Right atrium auricular region (tissue), 2 donors: ENCODE data around the gene C18orf32. TPM values are rescaled to one million over a fixed set of nuclear protein-coding genes. Genes with fewer than 3 reads are reported as not detected.
"Not testable (repeated sequence)": the region's sequence is repeated elsewhere in the genome, so short reads cannot be mapped to it uniquely, and the experiment has no call there.

Source experiments
- DNase-seq: peaks from one replicate; pipeline ENCODE4 v3.0.0-alpha.2; 2019; ENCODE audit warnings: low spot score
- H3K27ac ChIP-seq, 2 donors: fragments of 200-600 bp; sonication (generic); 1 replicate in 1 of 2; 2 replicates in 1 of 2; pipeline ENCODE4 v1.5.1; 2016 to 2019
- H3K27me3 ChIP-seq, 2 donors: fragments of 200-600 bp; sonication (generic); one replicate each; pipeline versions ENCODE4 v1.5.1 to v1.6.0; 2017 to 2019
- H3K36me3 ChIP-seq: fragments of 200-600 bp; sonication (generic); one replicate; pipeline ENCODE4 v1.5.1; 2016
- H3K4me1 ChIP-seq, 2 donors: fragments of 200-600 bp; sonication (generic); one replicate each; pipeline versions ENCODE4 v1.5.1 to v1.6.0; 2017 to 2019
- H3K4me3 ChIP-seq, 2 donors: fragments of 200-600 bp; sonication (generic); 1 replicate in 1 of 2; 2 replicates in 1 of 2; pipeline ENCODE4 v1.5.1; 2017 to 2019; ENCODE audit warnings: mild to moderate bottlenecking in 1 of 2, moderate library complexity in 1 of 2
- H3K9me3 ChIP-seq, 2 donors: fragments of 200-600 bp; sonication (generic); one replicate each; pipeline ENCODE4 v1.5.1; 2019
- total RNA-seq, 2 donors: library from RNA; depleted of rRNA; stranded (reverse); fragments of >200 nt; gene quantifications; one replicate each; pipeline ENCODE4 v1.1.0, GENCODE V29; 2016
- TF ChIP-seq, protein P1 (sequence below), 2 donors: fragments of 200-600 bp; sonication (generic); IDR thresholded peaks; one replicate each; pipeline ENCODE4 v1.5.1; 2019; ENCODE audit warnings: antibody characterized with exemption in 2 of 2

The C18orf32 gene
- total RNA-seq, 2 donors from 2014 or later = 36.0 to 59.9 TPM

DNA sequence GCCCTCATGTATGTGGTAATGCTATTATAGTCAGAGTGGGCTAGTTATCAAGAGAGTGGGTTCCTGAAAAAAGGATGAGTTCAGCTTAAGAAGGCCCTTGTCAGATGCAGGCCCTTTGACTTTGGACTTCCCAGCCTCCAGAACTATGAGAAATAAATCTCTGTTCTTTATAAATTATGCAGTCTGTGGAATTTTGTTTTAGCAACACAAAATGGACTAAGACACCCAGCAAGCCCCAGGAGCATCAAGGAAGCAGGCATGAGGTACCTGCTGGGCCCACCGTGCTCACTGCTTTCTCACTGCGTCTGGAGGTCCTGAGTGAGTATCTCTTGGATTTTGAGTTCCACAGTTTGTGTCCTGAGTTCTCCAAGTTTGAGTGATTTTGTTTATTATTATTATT lies 38.9 kb upstream of the C18orf32 start:
- TF ChIP-seq, protein P1, sequence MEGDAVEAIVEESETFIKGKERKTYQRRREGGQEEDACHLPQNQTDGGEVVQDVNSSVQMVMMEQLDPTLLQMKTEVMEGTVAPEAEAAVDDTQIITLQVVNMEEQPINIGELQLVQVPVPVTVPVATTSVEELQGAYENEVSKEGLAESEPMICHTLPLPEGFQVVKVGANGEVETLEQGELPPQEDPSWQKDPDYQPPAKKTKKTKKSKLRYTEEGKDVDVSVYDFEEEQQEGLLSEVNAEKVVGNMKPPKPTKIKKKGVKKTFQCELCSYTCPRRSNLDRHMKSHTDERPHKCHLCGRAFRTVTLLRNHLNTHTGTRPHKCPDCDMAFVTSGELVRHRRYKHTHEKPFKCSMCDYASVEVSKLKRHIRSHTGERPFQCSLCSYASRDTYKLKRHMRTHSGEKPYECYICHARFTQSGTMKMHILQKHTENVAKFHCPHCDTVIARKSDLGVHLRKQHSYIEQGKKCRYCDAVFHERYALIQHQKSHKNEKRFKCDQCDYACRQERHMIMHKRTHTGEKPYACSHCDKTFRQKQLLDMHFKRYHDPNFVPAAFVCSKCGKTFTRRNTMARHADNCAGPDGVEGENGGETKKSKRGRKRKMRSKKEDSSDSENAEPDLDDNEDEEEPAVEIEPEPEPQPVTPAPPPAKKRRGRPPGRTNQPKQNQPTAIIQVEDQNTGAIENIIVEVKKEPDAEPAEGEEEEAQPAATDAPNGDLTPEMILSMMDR (IDR thresholded peaks at IDR 0.05) = no peak
- H3K4me3 ChIP-seq = no peak overlapping the region
- no peaks in the 10 kb centered on the region for H3K27me3 ChIP-seq
- H3K4me1 ChIP-seq = no peaks in the 10 kb centered on the region
- DNase-seq = peak; percentile 16
- H3K36me3 ChIP-seq = no peaks in the 10 kb centered on the region
- H3K9me3 ChIP-seq = no peaks in the 10 kb centered on the region
- no peak overlapping the region for H3K27ac ChIP-seq

DNA sequence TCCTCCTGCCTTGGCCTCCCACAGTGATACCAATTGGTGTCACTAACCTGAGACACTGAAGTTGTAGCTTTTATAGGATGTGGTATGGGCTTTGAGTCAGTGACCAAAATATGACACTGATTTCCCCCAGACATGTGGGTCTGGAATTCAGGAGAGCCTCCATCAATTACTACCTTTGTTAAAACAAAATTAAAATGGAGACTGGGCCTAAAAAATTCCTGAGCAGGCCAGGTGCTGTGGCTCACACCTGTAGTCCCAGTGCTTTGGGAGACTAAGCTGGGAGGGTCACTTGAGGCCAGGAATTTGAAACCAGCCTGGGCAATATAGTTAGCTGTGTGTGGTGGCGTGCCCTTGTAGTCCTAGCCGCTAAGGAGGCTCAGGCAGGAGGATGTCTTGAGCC lies 37.9 kb upstream of the C18orf32 start:
- H3K9me3 ChIP-seq = no peaks in the 10 kb centered on the region
- H3K4me1 ChIP-seq = no peaks in the 10 kb centered on the region
- H3K27me3 ChIP-seq = no peaks in the 10 kb centered on the region
- H3K36me3 ChIP-seq = no peaks in the 10 kb centered on the region
- H3K4me3 ChIP-seq = no peak overlapping the region
- no peak for DNase-seq
- TF ChIP-seq, protein P1 (IDR thresholded peaks at IDR 0.05) = no peak
- no peak overlapping the region for H3K27ac ChIP-seq

DNA sequence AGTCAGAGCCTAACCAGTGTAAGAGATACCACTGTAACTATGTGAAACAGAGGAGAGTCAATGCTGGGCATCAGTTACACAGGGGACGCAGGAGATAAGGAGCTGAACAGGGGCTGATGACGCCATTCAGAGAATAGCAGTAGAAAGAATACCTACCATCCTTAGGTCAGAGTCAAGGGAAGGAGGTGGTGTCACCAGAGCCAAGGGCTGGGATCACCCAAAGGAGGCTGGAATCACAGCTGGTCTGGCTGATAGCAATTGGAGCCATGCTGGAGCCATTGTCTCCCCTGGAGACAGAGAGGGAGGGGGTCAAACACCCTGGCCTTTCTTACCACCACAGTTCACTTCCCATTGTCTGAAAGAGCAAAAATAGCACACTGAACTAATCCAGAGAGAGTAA lies 37.3 kb upstream of the C18orf32 start:
- TF ChIP-seq, protein P1 (IDR thresholded peaks at IDR 0.05) = no peak
- DNase-seq = peak; percentile 11
- no peaks in the 10 kb centered on the region for H3K4me1 ChIP-seq
- H3K36me3 ChIP-seq = no peaks in the 10 kb centered on the region
- no peak overlapping the region for H3K4me3 ChIP-seq
- no peaks in the 10 kb centered on the region for H3K9me3 ChIP-seq
- H3K27ac ChIP-seq = no peak overlapping the region
- H3K27me3 ChIP-seq = no peaks in the 10 kb centered on the region

DNA sequence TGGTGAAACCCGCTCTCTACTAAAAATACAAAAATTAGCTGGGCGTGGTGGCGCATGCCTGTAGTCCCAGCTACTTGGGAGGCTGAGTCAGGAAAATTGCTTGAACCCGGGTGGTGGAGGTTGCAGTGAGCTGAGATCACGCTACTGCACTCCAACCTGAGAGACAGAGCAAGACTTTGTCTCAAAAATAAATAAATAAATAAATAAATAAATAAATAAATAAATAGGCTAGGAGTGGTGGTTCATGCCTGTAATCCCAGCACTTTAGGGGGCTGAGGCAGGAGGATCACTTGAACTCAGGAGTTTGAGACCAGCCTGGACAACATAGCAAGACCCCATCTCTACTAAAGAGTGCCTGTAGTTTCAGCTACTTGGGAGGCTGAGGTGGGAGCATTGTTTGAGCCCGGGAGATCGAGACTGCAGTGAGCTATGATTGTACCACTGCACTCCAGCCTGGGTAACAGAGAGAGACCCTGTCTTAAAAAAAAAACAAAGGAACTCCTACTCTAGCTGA lies 36.6 kb upstream of the C18orf32 start:
- H3K27me3 ChIP-seq, H3K4me3 ChIP-seq, H3K36me3 ChIP-seq, H3K27ac ChIP-seq, DNase-seq, H3K9me3 ChIP-seq, H3K4me1 ChIP-seq: not testable (repeated sequence)

DNA sequence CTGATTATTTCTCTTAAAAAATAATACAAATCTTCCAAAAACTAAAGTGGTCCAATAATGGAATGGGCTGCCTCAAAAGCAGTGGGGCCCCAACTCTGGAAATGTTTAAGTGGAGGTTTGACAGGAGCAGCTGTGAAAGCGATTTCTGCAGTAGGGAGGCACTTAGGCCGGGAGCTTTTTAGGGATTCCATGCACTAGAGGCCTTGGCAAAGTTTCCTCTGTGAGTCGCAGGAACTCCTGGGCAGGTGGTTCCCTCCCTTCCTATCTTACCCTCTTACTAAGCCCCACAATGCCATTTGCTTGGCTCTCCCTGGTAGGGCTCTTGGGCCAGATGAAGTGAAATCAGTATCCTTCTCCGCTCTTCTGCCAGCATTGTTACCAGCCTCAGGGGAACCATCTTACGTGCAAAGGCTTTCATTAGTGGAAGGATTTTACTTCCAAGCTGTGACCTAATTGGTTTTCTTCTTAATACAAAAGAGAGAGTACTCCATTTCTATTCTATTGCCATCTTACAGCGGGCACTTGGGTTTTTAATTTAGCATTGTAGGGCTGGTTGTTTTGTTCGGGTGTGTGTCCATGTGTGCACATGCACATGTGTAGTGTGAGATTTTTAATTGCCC lies 34.3 kb upstream of the C18orf32 start:
- Histone ChIP-seq H3K36me3 (no peaks in the 10 kb centered on the region), H3K9me3 (no peaks in the 10 kb centered on the region), H3K27me3 (no peaks in the 10 kb centered on the region), H3K27ac (no peak overlapping the region), H3K4me3 (no peak overlapping the region), H3K4me1 (no peaks in the 10 kb centered on the region)
- DNase-seq = peak; percentile 48
- TF ChIP-seq, protein P1 (IDR thresholded peaks at IDR 0.05) = no peak

DNA sequence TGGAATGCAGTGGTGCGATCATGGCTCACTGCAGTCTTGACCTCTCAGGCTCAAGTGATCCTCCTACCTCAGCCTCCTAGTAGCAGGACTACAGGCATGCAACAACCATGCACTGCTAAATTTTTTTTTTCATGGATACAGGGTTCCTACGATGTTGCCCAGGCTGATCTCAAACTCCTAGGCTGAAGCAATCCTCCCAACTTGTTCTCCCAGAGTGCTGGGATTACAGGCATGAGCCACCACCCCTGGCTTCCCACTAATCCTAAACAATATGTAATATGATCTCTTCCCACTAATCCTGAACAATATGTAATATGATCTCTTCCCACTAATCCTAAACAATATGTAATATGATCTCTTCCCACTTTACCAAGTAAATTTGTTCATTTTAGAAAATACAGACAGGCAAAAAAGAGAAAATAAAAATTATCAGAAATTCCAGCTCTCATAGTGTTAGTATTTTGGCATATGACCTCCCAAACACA lies 33.7 kb upstream of the C18orf32 start:
- Histone ChIP-seq H3K4me1 (no peaks in the 10 kb centered on the region), H3K36me3 (no peaks in the 10 kb centered on the region), H3K27me3 (no peaks in the 10 kb centered on the region), H3K9me3 (no peaks in the 10 kb centered on the region), H3K4me3 (no peak overlapping the region), H3K27ac (no peak overlapping the region)
- no peak for DNase-seq
- TF ChIP-seq, protein P1 (IDR thresholded peaks at IDR 0.05) = no peak
